ENCODE data around the gene EEPD1. TPM values are rescaled to one million over a fixed set of nuclear protein-coding genes. Genes with fewer than 3 reads are reported as not detected.

EEPD1 gene
- total RNA-seq, 4 donors from 2014 or later = 12.4 to 36.2 (median 20.4) TPM

- 0 to 12% methylated on average over 1 to 5 of the region's 5 CpGs for WGBS, 2 donors (ENCODE audit: low coverage in 1 of 2)
- peak; percentile 93 for ATAC-seq
- Histone ChIP-seq H3K27ac (peak overlapping the region in 2 of 4 donors; percentile 81 to 85), H3K4me1 (peaks cover 6 to 23% (median 21%) of the 10 kb centered on the region in 3 donors), H3K9me3 (no peaks in the 10 kb centered on the region), H3K36me3 (no peaks in the 10 kb centered on the region), H3K27me3 (no peaks in the 10 kb centered on the region), H3K4me3 (no peak overlapping the region)
- TF ChIP-seq CTCF (IDR thresholded peaks at IDR 0.05) = no peak
- no peak for TF ChIP-seq EP300 (IDR thresholded peaks at IDR 0.05)
- peak; percentile 96 for TF ChIP-seq POLR2AphosphoS5 (IDR thresholded peaks at IDR 0.05)
- TF ChIP-seq POLR2A (IDR thresholded peaks at IDR 0.05) = no peak
Measured at GRCh38 chr7:36227223-36227622, 74.2 kb downstream of the EEPD1 start.

- Histone ChIP-seq H3K9me3 (no peaks in the 10 kb centered on the region), H3K27ac (peak overlapping the region in 1 of 4 donors; percentile 85), H3K4me1 (peaks cover 6 to 29% (median 29%) of the 10 kb centered on the region in 3 donors), H3K4me3 (no peak overlapping the region), H3K27me3 (no peaks in the 10 kb centered on the region), H3K36me3 (no peaks in the 10 kb centered on the region)
- no peak for ATAC-seq
- 47 to 90% methylated on average over 4 of the region's 4 CpGs for WGBS, 2 donors (ENCODE audit: low coverage in 1 of 2)
- TF ChIP-seq POLR2AphosphoS5 (IDR thresholded peaks at IDR 0.05) = no peak
- no peak for TF ChIP-seq CTCF (IDR thresholded peaks at IDR 0.05)
- TF ChIP-seq EP300 (IDR thresholded peaks at IDR 0.05) = no peak
- TF ChIP-seq POLR2A (IDR thresholded peaks at IDR 0.05) = no peak
Measured at GRCh38 chr7:36228039-36228438, 75.0 kb downstream of the EEPD1 start.

- Histone ChIP-seq H3K4me3 (no peak overlapping the region), H3K27ac (peak overlapping the region in 2 of 4 donors; percentile 38 to 67), H3K27me3 (no peaks in the 10 kb centered on the region), H3K4me1 (peaks cover 2 to 44% (median 21%) of the 10 kb centered on the region in 3 donors), H3K36me3 (no peaks in the 10 kb centered on the region), H3K9me3 (no peaks in the 10 kb centered on the region)
- WGBS, 2 donors (ENCODE audit: low coverage in 1 of 2) = 60 to 100% methylated on average over 1 of the region's 6 CpGs
- TF ChIP-seq EP300 (IDR thresholded peaks at IDR 0.05) = no peak
- TF ChIP-seq POLR2A (IDR thresholded peaks at IDR 0.05) = no peak
- no peak for TF ChIP-seq POLR2AphosphoS5 (IDR thresholded peaks at IDR 0.05)
- TF ChIP-seq CTCF (IDR thresholded peaks at IDR 0.05) = no peak
- no peak for ATAC-seq
Measured at GRCh38 chr7:36231406-36231805, 78.4 kb downstream of the EEPD1 start.

- peaks cover 0 to 44% (median 15%) of the 10 kb centered on the region in 3 donors for H3K4me1 ChIP-seq
- H3K27me3 ChIP-seq = no peaks in the 10 kb centered on the region
- no peak overlapping the region for H3K4me3 ChIP-seq
- no peaks in the 10 kb centered on the region for H3K36me3 ChIP-seq
- H3K27ac ChIP-seq = peak overlapping the region in 3 of 4 donors; percentile 16 to 70 (median 67)
- no peaks in the 10 kb centered on the region for H3K9me3 ChIP-seq
- no peak for ATAC-seq
- TF ChIP-seq POLR2AphosphoS5 (IDR thresholded peaks at IDR 0.05) (no peak), POLR2A (IDR thresholded peaks at IDR 0.05) (no peak), EP300 (IDR thresholded peaks at IDR 0.05) (no peak)
- 67 to 80% methylated on average over 1 of the region's 1 CpG for WGBS, 2 donors (ENCODE audit: low coverage in 1 of 2)
Measured at GRCh38 chr7:36232555-36232954, 79.5 kb downstream of the EEPD1 start.

- TF ChIP-seq CTCF (IDR thresholded peaks at IDR 0.05) = no peak
- TF ChIP-seq EP300 (IDR thresholded peaks at IDR 0.05) = no peak
- no peak for TF ChIP-seq POLR2A (IDR thresholded peaks at IDR 0.05)
- no peak for TF ChIP-seq POLR2AphosphoS5 (IDR thresholded peaks at IDR 0.05)
- no peak overlapping the region for H3K4me3 ChIP-seq
- H3K27me3 ChIP-seq = no peaks in the 10 kb centered on the region
- ATAC-seq = no peak
- 87 to 100% methylated on average over 1 to 3 of the region's 3 CpGs for WGBS, 2 donors (ENCODE audit: low coverage in 1 of 2)
- H3K36me3 ChIP-seq = no peaks in the 10 kb centered on the region
- H3K9me3 ChIP-seq = no peaks in the 10 kb centered on the region
- H3K4me1 ChIP-seq = peaks cover 0 to 48% (median 10%) of the 10 kb centered on the region in 3 donors
- H3K27ac ChIP-seq = peak overlapping the region in 2 of 4 donors; percentile 67 to 70
Measured at GRCh38 chr7:36232971-36233550, 80.0 kb downstream of the EEPD1 start.
